ENCODE results near the gene EXOSC3.
"Not testable (repeated sequence)": the region's sequence is repeated elsewhere in the genome, so short reads cannot be mapped to it uniquely, and the experiment has no call there.

- TF ChIP-seq, protein P1, sequence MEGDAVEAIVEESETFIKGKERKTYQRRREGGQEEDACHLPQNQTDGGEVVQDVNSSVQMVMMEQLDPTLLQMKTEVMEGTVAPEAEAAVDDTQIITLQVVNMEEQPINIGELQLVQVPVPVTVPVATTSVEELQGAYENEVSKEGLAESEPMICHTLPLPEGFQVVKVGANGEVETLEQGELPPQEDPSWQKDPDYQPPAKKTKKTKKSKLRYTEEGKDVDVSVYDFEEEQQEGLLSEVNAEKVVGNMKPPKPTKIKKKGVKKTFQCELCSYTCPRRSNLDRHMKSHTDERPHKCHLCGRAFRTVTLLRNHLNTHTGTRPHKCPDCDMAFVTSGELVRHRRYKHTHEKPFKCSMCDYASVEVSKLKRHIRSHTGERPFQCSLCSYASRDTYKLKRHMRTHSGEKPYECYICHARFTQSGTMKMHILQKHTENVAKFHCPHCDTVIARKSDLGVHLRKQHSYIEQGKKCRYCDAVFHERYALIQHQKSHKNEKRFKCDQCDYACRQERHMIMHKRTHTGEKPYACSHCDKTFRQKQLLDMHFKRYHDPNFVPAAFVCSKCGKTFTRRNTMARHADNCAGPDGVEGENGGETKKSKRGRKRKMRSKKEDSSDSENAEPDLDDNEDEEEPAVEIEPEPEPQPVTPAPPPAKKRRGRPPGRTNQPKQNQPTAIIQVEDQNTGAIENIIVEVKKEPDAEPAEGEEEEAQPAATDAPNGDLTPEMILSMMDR (IDR thresholded peaks at IDR 0.05) = not testable (repeated sequence)
- not testable (repeated sequence) for TF ChIP-seq POLR2A (IDR thresholded peaks at IDR 0.05); EP300 (IDR thresholded peaks at IDR 0.05; ENCODE audit: low read depth); POLR2AphosphoS5 (IDR thresholded peaks at IDR 0.05)
Observed at GRCh38 chr9:37825174-37825573, 40.3 kb upstream of the EXOSC3 start.

Data from transverse colon (tissue), 4 donors.